Right ventricle myocardium inferior (tissue), 1 donor: ENCODE measurements around the gene TXNRD2. TPM values are rescaled to one million over a fixed set of nuclear protein-coding genes. Genes with fewer than 3 reads are reported as not detected.
"Not testable (repeated sequence)": the region's sequence is repeated elsewhere in the genome, so short reads cannot be mapped to it uniquely, and the experiment has no call there.

Source experiments
- ATAC-seq: fragments of 200-7000 bp; cut with Tn5 transposase; one replicate; pipeline ENCODE4 v1.9.1; 2020; ENCODE audit warnings: mild to moderate bottlenecking, moderate library complexity
- DNase-seq: peaks from one replicate; pipeline ENCODE4 v3.0.0; 2021; ENCODE audit errors: missing footprints
- intact Hi-C: fragments of 100-400 bp; cut with DNase I; formaldehyde crosslinking; loops from one replicate; pipeline ENCODE4 v1.11.0; 2022
- total RNA-seq: library from RNA; stranded (reverse); fragmentation: NEBNext Ultra II Directional; extraction: Animal tissue kit (Norgen Biotek cat#: 25700); gene quantifications from one replicate; pipeline ENCODE4 v1.2.1, GENCODE V29; 2021
- donor health status: DM: no; HTN: yes; CAD: no; lungs with severe emphysema.

The TXNRD2 gene
- total RNA-seq, 1 donor from 2014 or later = 40.9 TPM

DNA sequence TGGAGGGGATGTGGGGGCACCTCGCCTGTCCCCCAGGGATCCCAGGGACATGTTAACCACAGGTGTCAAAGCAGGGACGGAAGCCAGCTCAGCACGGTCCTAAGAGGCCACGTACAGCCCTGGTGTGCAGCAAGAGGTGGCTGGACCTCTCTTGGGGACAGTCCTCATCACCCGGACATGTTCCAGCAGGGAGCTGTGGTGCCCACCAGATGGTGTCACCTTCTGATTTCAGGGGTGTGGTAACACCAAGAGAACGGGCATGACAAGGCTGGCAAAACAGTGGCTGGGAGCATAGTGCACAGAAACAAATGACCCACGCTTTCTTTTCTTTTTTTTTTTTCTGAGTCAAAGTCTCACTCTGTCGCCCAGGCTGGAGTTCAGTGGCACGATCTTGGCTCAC, 25.6 kb downstream of the TXNRD2 start:
- DNase-seq (no peak), ATAC-seq (no peak)
- intact Hi-C loops = no loop called here

DNA sequence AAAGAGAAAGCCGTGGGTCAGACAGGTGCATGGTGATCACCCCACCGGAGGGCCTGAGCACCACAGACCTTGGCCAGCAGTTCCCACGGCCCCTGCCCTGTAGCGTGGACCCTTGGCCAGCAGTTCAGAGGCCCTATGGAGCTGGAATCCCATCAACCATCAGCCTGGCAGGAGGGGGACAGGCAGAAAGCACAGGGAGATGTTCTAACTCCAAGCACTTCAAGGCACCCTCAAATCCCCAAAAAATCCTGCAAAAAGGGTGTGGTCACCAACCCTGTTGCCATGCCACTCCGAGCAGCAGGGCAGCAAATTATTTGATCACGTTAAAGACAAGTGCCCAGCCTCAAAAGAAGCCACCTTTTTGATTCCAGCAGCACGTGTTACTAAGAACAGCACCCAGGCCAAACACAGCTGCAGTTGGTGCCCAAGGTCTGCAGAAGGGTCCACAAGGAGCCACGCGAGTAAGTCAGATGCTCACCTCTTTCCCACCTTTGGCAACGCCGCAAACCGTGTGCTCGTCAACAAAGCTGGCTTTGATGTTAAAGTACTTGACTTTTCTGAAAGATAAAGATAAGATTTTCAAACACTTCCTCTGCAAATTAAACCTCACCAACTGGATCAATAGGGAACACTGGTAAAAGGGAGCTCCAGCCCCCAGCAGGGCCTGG, 26.2 kb downstream of the TXNRD2 start:
- DNase-seq = no peak
- intact Hi-C loops = no loop called here
- no peak for ATAC-seq

DNA sequence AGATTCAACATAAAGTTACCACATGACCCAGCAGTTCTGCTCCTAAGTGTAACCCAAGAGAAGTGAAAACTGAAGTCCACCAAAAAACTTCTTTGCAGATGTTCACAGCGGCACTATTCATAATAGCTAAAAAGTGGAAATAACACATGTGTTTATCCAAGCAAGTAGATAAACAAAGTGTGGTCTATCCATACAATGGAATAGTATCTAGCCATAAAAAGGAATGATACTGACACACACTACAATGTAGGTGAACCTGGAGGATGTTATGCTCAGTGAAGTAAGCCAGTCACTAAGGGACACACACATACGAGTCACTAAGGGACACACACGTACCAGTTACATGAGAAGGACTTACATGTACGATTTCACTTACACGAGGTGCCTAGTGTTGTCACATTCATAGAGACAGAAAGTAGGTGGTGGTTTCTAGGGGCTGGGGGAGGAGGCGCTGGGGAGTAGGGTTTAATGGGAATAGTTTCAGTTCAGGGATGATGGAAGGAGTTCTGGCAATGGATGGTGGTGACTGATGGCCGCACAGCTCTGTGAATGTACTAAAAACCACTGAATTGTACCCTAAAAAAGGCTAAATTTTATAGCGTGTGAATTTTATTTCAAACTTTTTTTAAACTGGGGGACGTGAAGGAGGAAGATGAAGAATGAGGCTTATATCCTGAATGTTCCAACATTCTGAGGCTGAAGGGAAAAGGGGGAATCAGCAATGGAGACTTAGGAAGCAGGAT, 27.2 kb downstream of the TXNRD2 start:
- ATAC-seq (no peak), DNase-seq (no peak)
- intact Hi-C loops = no loop called here

DNA sequence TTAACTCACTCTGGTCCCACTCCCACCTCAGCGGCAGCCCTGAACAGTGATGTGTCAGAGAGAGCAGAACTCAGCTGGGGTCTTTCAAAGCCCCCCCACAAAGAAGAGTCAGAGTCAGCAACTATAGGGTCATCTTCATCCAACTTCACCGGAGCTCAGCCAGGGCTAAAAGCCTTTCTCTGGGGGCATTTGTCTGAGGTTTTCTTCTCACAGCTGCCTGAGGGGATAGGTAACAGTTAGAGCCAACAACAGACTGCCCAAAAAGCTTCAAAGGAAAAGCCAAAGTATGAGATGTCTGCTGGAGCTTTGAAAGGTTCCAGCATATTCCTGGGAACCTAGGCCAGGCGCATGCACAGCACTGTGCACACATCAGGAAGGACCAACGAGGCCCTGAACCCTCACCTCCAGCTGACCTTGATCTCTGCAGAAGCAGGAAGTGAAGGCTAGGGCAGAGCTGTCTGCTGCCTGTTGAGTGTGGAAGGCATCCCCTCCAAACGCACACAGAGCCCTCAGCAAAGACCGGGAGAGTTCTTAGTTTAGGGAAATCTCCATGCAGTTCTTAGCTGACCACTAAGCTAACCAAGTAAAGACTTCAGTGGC, 28.2 kb downstream of the TXNRD2 start:
- DNase-seq (no peak), ATAC-seq (no peak)
- intact Hi-C loops = no loop called here

DNA sequence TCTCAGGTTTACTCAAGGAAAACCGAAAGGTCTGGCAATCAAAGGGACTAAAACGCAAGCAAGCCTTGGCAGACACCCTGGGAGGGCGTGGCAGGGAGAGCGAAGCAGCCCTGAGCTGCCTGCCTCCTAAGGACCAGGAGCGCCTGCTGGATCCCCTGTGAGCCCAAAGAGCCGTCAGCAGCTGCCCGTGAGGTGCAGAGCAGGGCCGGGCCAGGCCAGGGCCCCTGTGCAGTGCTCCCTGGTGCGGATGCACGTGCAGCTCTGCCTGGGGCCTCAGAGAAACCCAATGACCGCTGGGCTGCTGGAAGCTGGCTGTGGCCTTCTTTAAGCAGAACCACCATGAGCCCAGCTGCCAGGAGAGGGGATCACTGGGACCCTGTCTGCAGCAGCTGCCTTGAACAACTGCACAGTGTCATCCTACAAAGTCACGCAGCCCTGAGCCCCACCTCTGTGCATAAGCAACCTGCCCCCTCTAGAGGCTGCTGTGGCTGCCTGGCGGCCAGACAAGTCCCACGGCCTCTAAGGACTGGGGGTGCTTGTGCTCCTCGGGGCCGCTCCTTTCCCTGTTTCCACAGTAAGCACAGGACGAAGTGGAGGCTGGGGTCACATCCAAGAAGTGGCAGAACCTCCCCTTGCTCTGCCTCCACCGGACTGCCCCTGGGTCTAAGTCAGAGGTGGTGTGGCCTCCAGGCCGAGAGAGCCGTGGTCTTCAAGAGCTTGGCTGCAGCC, 29.2 kb downstream of the TXNRD2 start:
- no peak for DNase-seq
- intact Hi-C loops = no loop called here
- ATAC-seq = no peak

DNA sequence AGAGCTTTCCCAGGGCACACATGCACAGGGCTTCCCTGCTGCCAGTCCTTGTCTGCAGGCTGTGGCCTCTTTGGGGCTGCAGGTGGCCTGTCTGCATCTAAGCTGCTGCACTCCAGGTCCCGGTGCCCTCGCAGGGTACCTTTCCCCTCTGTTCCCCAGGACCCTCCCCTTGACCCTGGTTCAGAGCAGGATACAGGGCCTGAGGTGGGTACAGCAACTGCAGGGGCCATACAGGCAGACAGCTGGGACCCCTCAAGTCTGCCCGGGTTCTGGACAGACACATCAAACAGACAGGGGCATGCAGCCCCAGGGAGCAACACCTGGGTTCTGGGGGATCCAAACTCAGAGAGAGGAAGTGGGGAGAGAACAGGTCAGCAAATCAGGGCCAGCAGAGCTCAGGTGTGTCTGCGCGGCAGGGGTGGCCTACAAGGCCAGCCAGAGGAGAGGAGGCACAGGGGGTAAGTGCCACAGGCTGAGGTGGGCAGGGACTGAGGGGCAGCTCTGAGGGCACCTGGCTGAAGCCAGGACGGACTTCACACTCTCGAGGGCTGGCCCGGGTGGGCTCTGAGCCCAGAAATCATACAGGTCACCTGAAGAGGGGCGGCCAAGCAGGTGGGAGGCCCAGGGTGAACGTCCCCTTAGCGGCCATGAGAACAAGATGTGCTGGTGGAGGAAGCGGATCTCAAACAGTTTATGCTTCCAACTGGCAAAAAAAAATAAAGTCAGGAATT, 29.9 kb downstream of the TXNRD2 start:
- intact Hi-C loops = no loop called here
- DNase-seq (no peak), ATAC-seq (peak; percentile 12)

DNA sequence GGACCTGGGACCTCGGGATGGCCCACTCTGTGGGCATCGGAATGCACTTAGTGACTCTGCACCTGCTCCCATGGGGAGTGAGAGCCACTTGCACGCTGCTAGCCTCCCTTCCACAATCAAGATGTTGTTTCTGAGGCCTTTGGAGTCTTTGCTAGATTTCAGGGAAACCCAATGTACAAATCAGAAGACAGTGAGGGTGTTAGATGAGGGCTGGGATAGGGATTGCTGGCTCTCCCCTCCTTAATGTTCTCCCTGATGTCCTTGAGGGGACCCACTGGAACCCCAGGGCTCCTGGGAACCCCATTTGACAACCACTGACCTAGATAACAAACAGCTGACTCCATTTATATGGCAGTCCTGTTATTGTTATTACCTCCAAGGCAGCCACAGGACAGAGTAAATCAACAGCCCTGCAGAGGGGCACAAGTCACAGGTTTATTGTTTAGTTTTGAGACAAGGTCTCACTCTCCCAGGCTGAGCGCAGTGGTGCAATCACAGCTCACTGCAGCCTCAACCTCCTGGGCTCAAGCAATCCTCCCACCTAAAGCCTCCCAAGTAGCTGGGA, 31.4 kb downstream of the TXNRD2 start:
- intact Hi-C loops = loop anchor here (1.0 kb wide), 1 partner anchor 180 kb away; no protein-coding TSS in a partner anchor
- no peak for ATAC-seq
- no peak for DNase-seq

DNA sequence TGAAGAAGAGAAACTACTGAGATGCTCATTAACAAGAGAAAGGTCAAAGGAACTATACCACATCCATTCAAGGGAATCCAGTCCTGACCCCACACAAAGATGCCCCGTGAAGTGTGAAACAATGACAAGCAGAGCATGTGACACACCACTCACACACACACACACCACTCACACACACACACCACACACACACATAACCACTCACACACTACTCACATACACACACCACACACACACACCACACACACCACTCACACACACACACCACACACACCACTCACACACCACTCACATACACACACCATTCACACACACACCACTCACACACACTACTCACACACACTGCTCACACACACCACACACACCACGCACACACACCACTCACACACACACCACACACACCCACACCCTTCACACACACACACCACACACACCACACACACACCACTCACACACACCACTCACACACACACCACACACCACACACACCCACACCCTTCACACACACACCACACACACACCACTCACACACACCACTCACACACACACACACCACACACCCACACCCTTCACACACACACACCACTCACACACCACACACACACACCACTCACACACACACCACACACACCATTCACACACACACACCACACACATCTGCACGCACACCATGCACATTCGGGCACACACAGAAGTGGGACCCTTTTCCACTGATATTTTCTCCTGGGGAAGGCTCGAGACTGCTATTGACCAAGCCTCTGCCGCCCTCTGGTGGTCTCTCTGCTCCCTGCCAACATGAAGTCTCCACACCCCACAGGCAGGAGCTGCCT, 32.1 kb downstream of the TXNRD2 start:
- ATAC-seq (peak; percentile 89), DNase-seq (peak; percentile 91)
- intact Hi-C loops = loop anchor here (1.0 kb wide), 1 partner anchor 179 kb away; no protein-coding TSS in a partner anchor

DNA sequence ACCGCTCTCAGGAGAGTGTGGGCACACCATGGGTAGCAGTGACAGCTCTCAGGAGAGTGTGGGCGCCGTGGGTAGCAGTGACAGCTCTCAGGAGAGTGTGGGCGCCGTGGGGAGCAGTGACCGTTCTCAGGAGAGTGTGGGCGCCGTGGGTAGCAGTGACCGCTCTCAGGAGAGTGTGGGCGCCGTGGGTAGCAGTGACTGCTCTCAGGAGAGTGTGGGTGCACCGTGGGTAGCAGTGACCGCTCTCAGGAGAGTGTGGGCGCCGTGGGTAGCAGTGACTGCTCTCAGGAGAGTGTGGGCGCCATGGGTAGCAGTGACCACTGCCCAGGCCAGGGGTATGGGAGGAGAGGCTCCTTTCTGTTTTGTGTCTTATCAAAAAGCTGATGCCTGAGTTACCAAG, 33.7 kb downstream of the TXNRD2 start:
- intact Hi-C loops, DNase-seq, ATAC-seq: not testable (repeated sequence)

DNA sequence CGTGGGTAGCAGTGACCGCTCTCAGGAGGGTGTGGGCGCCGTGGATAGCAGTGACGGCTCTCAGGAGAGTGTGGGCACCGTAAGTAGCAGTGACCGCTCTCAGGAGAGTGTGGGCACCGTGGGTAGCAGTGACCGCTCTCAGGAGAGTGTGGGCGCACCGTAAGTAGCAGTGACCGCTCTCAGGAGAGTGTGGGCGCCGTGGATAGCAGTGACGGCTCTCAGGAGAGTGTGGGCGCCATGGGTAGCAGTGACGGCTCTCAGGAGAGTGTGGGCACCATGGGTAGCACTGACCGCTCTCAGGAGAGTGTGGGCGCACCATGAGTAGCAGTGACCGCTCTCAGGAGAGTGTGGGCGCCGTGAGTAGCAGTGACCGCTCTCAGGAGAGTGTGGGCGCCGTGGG, 34.8 kb downstream of the TXNRD2 start:
- intact Hi-C loops, DNase-seq, ATAC-seq: not testable (repeated sequence)

DNA sequence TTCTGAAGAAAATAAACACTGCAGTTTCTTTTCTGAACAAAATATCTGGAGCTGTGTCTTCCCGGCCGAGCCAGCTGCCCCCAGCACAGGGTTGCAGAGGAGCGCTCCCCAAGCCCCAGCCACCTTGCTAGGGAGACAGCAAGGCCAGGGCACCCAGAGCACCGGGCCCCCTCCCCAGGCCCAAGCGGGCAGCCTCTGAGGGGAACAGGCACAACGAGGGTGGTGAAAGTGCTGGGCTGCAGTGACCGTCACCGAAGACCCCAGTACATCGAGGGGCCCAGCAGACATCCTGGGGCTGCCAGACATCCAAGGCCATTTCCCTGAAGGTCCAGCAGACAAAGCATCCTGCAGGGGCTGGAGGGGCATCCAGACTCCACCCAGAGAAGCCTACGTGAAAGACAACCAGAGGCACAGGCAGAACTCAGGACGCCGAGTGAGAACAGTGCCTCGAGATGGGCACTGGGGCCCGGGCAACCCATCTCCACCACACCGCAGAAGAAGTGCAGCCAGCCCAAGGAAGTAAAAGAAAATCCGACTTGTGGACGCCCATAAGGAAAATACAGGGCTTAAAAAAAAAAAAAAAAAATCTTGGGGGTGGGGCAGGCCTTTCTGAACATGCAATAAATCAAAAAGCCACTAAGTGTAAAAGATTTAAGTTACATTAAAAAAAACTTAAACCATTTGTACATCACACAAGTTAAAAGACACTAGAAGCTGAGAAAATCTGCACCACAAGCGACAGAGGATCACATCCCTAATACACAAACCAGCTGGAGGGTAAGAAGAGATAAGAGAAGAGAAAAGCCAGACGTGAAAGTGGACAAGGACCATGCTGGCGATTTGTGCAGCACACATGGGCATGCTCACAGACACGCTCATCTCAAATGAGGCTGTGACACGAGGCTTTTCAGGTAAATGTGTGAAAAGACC, 36.0 kb downstream of the TXNRD2 start:
- ATAC-seq = no peak
- no peak for DNase-seq
- intact Hi-C loops = no loop called here

DNA sequence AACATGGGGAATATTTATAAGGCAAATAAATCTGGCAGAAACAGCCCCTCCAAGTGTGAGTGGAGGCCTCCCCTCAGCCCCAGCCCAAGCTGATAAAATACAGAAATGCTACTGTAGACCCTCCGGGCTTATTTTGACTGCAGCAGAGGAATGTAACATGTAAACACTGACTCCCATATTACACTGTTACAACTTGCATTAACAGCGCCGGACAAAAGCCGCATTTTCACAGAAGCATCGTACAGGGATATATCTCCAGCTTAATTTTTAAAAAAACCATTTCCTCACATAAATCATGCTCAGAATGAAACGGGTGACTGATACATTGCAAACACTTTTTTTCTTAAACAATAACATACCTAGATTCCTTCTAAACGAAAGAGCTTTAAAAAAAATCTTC, 36.7 kb downstream of the TXNRD2 start:
- DNase-seq = no peak
- intact Hi-C loops = no loop called here
- no peak for ATAC-seq

DNA sequence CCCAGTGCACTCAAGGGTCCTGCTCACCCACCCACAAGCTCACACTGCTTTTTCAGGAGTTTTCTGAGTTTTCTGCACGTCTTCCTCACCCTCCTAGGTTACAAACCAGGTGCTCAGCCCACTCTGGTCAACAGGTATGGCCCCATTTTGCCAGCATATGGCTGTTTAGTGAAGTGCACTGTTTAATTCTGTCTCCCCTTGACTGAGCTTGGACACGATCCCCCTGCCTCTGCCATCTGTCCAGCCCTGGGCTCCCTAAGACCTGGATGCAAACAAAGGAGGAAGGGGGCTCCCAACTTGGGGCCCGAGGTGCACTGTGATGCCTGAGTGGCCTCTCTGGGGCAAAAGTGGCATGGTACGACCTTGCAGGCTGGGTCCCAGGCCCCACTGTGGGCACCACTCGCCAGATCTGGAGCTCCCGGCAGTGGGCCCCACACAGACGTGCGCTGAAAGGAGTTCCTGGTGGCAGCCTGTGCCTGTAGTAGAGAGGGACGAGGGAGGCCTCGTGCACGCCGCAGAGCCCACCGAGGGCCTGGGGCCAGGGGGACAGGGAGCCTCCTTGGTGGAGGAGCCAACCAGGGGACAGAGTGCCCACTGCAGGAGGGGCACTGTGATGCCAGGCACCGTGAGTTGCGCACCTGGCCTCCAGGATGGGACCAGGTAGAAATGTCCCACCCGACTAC, 37.3 kb downstream of the TXNRD2 start:
- ATAC-seq = no peak
- DNase-seq = no peak
- intact Hi-C loops = no loop called here

DNA sequence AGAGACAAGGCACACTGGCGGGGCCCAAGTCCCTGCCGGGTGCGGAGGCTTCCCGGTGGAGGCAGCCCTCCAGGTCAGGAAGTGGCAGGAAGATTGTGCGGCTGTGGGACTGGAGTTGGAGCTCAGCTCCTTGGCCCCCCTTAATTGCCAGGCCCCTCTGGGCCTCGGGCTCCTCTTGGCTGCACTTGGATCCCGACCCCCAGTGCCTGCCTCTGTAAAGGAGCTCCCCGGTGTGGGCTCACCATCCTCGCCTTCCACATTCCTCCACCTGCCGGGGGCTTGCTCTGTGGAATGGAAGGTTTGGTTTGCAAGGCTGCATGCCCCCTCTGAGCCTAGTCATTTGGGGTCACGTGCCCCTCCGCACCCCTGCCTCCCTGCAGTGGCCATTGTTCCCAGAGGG, 38.1 kb downstream of the TXNRD2 start:
- ATAC-seq = no peak
- DNase-seq = no peak
- intact Hi-C loops = no loop called here

DNA sequence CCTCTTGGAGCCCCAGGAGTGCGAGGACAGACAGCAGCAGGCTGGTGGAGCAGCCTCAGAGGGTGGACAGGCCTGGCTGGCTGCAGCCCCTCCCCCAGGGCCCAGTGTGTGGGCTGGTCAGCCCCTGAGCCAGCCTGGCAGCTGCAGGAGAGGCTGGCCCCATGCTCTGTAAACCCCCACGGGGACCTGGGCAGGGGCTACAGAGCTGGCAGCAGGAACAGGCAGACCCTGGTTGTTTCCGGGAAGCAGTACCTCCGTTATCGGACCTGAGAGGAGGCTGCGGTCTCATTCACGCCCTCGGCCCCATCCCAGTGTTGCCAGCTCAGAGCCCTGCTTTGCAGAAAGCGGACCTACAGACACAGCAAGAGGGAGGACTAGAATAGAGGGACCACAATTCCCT, 38.6 kb downstream of the TXNRD2 start:
- ATAC-seq (peak; percentile 12), DNase-seq (no peak)
- intact Hi-C loops = no loop called here

DNA sequence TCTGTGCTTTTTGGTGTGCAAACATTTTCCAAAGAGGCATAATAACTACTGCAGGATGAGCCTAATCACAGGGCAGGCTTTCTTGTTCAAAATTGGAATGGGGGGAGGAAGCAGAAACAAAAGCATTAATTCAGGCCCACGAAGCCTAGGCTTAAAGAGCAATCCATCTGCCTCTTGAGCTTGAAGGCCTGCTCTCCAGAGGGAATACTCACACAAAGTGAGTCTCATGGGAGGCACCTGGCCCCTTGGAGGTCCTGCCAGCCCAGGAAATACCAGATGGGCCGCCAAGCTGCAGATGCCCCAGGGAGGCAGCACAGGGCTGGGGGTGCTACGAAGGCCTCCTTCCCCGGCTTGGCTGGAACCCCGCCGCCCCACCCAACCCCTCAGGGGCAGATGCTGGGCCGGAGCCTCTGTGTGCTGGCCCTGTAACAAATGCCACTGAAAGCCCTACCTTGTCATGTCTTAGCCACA, 39.3 kb downstream of the TXNRD2 start:
- ATAC-seq = no peak
- no peak for DNase-seq
- intact Hi-C loops = no loop called here
